HepG2 (cell line): Measurements from ENCODE around the gene HES3. TPM values are rescaled to one million over a fixed set of nuclear protein-coding genes. Genes with fewer than 3 reads are reported as not detected.
A peak's percentile ranks its signal among the peaks of the same experiment; 100 is the strongest.

Experiments used
- GLI4 ChIP-seq: sonication (generic); formaldehyde crosslinking; IDR thresholded peaks from 2 replicates; pipeline ENCODE4 v1.5.1; 2020; ENCODE audit warnings: missing genetic modification reagents, mild to moderate bottlenecking, moderate library complexity, borderline replicate concordance
- HNRNPK ChIP-seq: fragments of 200-400 bp; formaldehyde crosslinking; IDR thresholded peaks from 2 replicates; pipeline ENCODE4 v1.6.1; 2018; ENCODE audit warnings: low read length, low read depth, moderate library complexity, mild to moderate bottlenecking; ENCODE audit not compliant: poor library complexity, severe bottlenecking
- HNRNPLL ChIP-seq: fragments of 200-400 bp; formaldehyde crosslinking; IDR thresholded peaks from 2 replicates; pipeline ENCODE4 v1.6.1; 2017; ENCODE audit warnings: mild to moderate bottlenecking, low read depth, low read length; ENCODE audit not compliant: poor library complexity, severe bottlenecking
- PHF20 ChIP-seq: sonication (generic); formaldehyde crosslinking; IDR thresholded peaks from 2 replicates; pipeline ENCODE4 v1.5.0; 2020; ENCODE audit warnings: mild to moderate bottlenecking, missing genetic modification reagents
- ZNF30 ChIP-seq: sonication (generic); formaldehyde crosslinking; IDR thresholded peaks from 2 replicates; pipeline ENCODE4 v1.5.0; 2020; ENCODE audit warnings: mild to moderate bottlenecking, missing genetic modification reagents
- ZNF616 ChIP-seq: sonication (generic); formaldehyde crosslinking; IDR thresholded peaks from 2 replicates; pipeline ENCODE4 v1.5.0; 2020; ENCODE audit warnings: low read depth, mild to moderate bottlenecking, missing genetic modification reagents
- ZNF768 ChIP-seq: sonication (generic); formaldehyde crosslinking; IDR thresholded peaks from 2 replicates; pipeline ENCODE4 v1.4.0; 2020; ENCODE audit warnings: missing genetic modification reagents
- ZNF777 ChIP-seq: sonication (generic); formaldehyde crosslinking; IDR thresholded peaks from 2 replicates; pipeline ENCODE4 v1.4.0; 2020; ENCODE audit warnings: missing genetic modification reagents
- polyA plus RNA-seq, 8 experiments: library from polyadenylated mRNA; depleted of rRNA in 3 of 8; stranded (reverse) in 7 of 8; unstranded in 1 of 8; fragments of >200 nt; fragmentation: Illumina TruSeq in 4 of 8; extraction: Trizol in 4 of 8; gene quantifications; 2 replicates each; pipeline versions ENCODE4 v1.2.1 to v1.2.3, GENCODE V29; 2011 to 2016; ENCODE audit warnings: low read depth in 4 of 8, missing spikeins in 1 of 8, mixed read lengths in 1 of 8; ENCODE audit not compliant: insufficient read depth in 1 of 8
- total RNA-seq, 5 experiments: library from RNA; depleted of rRNA; stranded (reverse); fragments of >200 nt; fragmentation: Illumina TruSeq; extraction: Trizol; gene quantifications; 2 replicates each; pipeline ENCODE4 v1.2.3, GENCODE V29; 2016; ENCODE audit warnings: low read depth in 1 of 5
- TF ChIP-seq, protein P1 (sequence below): sonication (generic); formaldehyde crosslinking; IDR thresholded peaks from 2 replicates; pipeline ENCODE4 v1.4.0; 2020; ENCODE audit warnings: mild to moderate bottlenecking, missing genetic modification reagents
- TF ChIP-seq, protein P2 (sequence below): sonication (generic); formaldehyde crosslinking; IDR thresholded peaks from 2 replicates; pipeline ENCODE4 v1.4.0; 2020; ENCODE audit warnings: missing genetic modification reagents

The HES3 gene
- total and polyA plus RNA-seq, 2 of the 13 experiments (the other 11 are each of a cell fraction or from before 2014, with no cell fraction given), result not detected

DNA sequence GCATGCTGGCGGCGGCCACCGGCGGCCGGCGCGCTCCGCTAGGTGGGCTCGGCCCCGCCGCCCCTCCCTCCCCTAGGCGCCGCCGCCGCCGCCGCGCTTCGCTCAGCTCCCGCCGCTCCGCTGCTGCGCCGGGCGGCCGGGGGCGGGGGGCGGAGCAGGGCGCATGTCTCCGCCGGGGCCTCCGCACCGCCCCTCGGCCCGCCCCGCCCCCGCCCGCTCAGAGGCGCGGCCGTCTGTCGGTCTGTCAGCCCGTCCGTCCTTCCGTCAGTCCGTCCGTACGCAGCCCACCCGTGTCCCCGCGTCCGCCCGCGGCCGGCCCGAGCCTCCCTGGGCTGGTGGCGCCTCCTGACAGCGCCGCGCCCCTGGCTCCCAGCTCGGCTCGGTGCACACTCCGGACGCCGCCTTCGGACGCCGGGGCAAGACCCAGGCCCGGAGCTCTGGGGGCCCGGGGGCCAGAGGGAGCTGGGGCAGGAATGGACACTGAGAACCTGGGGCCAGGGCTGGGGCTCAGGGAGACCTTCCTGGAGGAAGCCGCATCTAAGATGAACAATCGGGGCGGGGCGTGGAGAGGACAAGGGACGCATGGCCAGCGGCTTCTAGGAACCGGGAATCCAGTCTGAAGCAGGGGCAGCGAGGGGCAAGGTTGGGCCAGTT, 17.1 kb downstream of the HES3 start, which contains the start of gene GPR153 (continued):
- TF ChIP-seq ZNF616 (CRISPR knock-in tag), result no peak
- TF ChIP-seq PHF20 (CRISPR knock-in tag), result no peak
- no peak for TF ChIP-seq ZNF768 (CRISPR knock-in tag)
- TF ChIP-seq, protein P1, sequence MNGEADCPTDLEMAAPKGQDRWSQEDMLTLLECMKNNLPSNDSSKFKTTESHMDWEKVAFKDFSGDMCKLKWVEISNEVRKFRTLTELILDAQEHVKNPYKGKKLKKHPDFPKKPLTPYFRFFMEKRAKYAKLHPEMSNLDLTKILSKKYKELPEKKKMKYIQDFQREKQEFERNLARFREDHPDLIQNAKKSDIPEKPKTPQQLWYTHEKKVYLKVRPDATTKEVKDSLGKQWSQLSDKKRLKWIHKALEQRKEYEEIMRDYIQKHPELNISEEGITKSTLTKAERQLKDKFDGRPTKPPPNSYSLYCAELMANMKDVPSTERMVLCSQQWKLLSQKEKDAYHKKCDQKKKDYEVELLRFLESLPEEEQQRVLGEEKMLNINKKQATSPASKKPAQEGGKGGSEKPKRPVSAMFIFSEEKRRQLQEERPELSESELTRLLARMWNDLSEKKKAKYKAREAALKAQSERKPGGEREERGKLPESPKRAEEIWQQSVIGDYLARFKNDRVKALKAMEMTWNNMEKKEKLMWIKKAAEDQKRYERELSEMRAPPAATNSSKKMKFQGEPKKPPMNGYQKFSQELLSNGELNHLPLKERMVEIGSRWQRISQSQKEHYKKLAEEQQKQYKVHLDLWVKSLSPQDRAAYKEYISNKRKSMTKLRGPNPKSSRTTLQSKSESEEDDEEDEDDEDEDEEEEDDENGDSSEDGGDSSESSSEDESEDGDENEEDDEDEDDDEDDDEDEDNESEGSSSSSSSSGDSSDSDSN (CRISPR knock-in tag), result peak; percentile 47; the same call in 1 of the 2 replicates
- TF ChIP-seq ZNF777, result peak; percentile 87
- no peak for TF ChIP-seq GLI4
- TF ChIP-seq, protein P2, sequence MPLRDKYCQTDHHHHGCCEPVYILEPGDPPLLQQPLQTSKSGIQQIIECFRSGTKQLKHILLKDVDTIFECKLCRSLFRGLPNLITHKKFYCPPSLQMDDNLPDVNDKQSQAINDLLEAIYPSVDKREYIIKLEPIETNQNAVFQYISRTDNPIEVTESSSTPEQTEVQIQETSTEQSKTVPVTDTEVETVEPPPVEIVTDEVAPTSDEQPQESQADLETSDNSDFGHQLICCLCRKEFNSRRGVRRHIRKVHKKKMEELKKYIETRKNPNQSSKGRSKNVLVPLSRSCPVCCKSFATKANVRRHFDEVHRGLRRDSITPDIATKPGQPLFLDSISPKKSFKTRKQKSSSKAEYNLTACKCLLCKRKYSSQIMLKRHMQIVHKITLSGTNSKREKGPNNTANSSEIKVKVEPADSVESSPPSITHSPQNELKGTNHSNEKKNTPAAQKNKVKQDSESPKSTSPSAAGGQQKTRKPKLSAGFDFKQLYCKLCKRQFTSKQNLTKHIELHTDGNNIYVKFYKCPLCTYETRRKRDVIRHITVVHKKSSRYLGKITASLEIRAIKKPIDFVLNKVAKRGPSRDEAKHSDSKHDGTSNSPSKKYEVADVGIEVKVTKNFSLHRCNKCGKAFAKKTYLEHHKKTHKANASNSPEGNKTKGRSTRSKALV, result peak; percentile 58; the same call in 1 of the 2 replicates
- peak; percentile 35 for TF ChIP-seq HNRNPK
- TF ChIP-seq ZNF30 (CRISPR knock-in tag), result no peak
- TF ChIP-seq HNRNPLL, result peak; percentile 41
